Sigmoid colon (tissue), 7 donors: ENCODE data around the gene LRRC3. TPM values are rescaled to one million over a fixed set of nuclear protein-coding genes. Genes with fewer than 3 reads are reported as not detected.
"Not testable (repeated sequence)": the region's sequence is repeated elsewhere in the genome, so short reads cannot be mapped to it uniquely, and the experiment has no call there.

ENCODE experiments used
- DNase-seq: peaks from one replicate; pipeline ENCODE4 v3.0.0-alpha.2; 2019
- H3K27ac ChIP-seq, 4 donors: fragments of 200-600 bp; sonication (generic); one replicate each; pipeline ENCODE4 v1.5.1; 2016 to 2019; ENCODE audit warnings: mild to moderate bottlenecking in 1 of 4
- H3K27me3 ChIP-seq, 3 donors: fragments of 200-600 bp; sonication (generic); one replicate each; pipeline ENCODE4 v1.5.1; 2019; ENCODE audit warnings: mild to moderate bottlenecking in 1 of 3
- H3K36me3 ChIP-seq, 4 donors: fragments of 200-600 bp; sonication (generic); one replicate each; pipeline ENCODE4 v1.5.1; 2016 to 2019
- H3K4me1 ChIP-seq, 4 donors: fragments of 200-600 bp; sonication (generic); one replicate each; pipeline ENCODE4 v1.5.1; 2017 to 2019
- H3K4me3 ChIP-seq, 4 donors: fragments of 200-600 bp; sonication (generic); one replicate each; pipeline ENCODE4 v1.5.1; 2017 to 2019; ENCODE audit warnings: mild to moderate bottlenecking in 2 of 4, moderate library complexity in 1 of 4
- H3K9me3 ChIP-seq, 4 donors: fragments of 200-600 bp in 3 of 4; sonication (generic) in 3 of 4; one replicate each; pipeline versions ENCODE4 v1.5.1 to v1.6.1; 2013 to 2019
- EP300 ChIP-seq, 4 donors: sonication (generic); formaldehyde crosslinking; IDR thresholded peaks; one replicate each; pipeline ENCODE4 v1.6.1; 2017; ENCODE audit warnings: antibody characterized with exemption in 4 of 4
- POLR2A ChIP-seq, 2 donors: fragments of 450-650 bp; IDR thresholded peaks; one replicate each; pipeline ENCODE4 v1.6.1; 2016; ENCODE audit warnings: antibody characterized with exemption in 2 of 2, mild to moderate bottlenecking in 2 of 2, moderate library complexity in 2 of 2
- POLR2AphosphoS5 ChIP-seq, 4 donors: sonication (generic); formaldehyde crosslinking; IDR thresholded peaks; one replicate each; pipeline ENCODE4 v1.6.1; 2017; ENCODE audit warnings: antibody characterized with exemption in 4 of 4
- WGBS, 2 donors: extraction: QIAGEN DNeasy Blood & Tissue Kit; methylation state at CpG; one replicate each; pipeline ENCODE4 v1.1.7; 2013; 5-methylcytosine and 5-hydroxymethylcytosine counted together
- intact Hi-C: fragments of 100-400 bp; cut with DNase I; formaldehyde crosslinking; loops from one replicate; pipeline ENCODE4 v1.15.1; 2023
- polyA plus RNA-seq, 3 donors: library from polyadenylated mRNA; stranded (reverse); fragments of 200-250 nt; gene quantifications; one replicate each; pipeline ENCODE4 v1.2.3, GENCODE V29; 2013
- total RNA-seq, 4 donors: library from RNA; depleted of rRNA; stranded (reverse); fragments of >200 nt; gene quantifications; one replicate each; pipeline ENCODE4 v1.1.0, GENCODE V29; 2016
- TF ChIP-seq, protein P1 (sequence below), 4 experiments: fragments of 450-650 bp in 3 of 4; fragments of 200-600 bp in 1 of 4; IDR thresholded peaks; one replicate each; pipeline ENCODE4 v1.5.1; 2016 to 2019; ENCODE audit warnings: antibody characterized with exemption in 4 of 4, mild to moderate bottlenecking in 3 of 4, moderate library complexity in 2 of 4
- donor health status: healthy with polysubstance abuse.
- donor health status: Bipolar disorder and iron deficiency.
- donor health status: healthy.

LRRC3 gene
- total and polyA plus RNA-seq, 7 donors, result under 0.01 to 7.1 (median 3.9) TPM

GRCh38 chr21:44413566-44414290 is 41.6 kb upstream of the LRRC3 start:
- Histone ChIP-seq H3K9me3 (no peaks in the 10 kb centered on the region), H3K4me3 (no peak overlapping the region), H3K27me3 (peaks cover 0 to 24% (median 0%) of the 10 kb centered on the region in 3 donors), H3K4me1 (no peaks in the 10 kb centered on the region), H3K36me3 (no peaks in the 10 kb centered on the region), H3K27ac (no peak overlapping the region)
- 91 to 93% methylated on average over 27 of the region's 27 CpGs for WGBS, 2 donors
- intact Hi-C loops, result no loop called here
- peak; percentile 30 for DNase-seq
- TF ChIP-seq EP300 (IDR thresholded peaks at IDR 0.05) (no peak), POLR2A (IDR thresholded peaks at IDR 0.05) (no peak), POLR2AphosphoS5 (IDR thresholded peaks at IDR 0.05) (no peak)
- TF ChIP-seq, protein P1, sequence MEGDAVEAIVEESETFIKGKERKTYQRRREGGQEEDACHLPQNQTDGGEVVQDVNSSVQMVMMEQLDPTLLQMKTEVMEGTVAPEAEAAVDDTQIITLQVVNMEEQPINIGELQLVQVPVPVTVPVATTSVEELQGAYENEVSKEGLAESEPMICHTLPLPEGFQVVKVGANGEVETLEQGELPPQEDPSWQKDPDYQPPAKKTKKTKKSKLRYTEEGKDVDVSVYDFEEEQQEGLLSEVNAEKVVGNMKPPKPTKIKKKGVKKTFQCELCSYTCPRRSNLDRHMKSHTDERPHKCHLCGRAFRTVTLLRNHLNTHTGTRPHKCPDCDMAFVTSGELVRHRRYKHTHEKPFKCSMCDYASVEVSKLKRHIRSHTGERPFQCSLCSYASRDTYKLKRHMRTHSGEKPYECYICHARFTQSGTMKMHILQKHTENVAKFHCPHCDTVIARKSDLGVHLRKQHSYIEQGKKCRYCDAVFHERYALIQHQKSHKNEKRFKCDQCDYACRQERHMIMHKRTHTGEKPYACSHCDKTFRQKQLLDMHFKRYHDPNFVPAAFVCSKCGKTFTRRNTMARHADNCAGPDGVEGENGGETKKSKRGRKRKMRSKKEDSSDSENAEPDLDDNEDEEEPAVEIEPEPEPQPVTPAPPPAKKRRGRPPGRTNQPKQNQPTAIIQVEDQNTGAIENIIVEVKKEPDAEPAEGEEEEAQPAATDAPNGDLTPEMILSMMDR (IDR thresholded peaks at IDR 0.05), result no peak

- 86 to 89% methylated on average over 30 of the region's 30 CpGs for WGBS, 2 donors
- TF ChIP-seq, protein P1 (IDR thresholded peaks at IDR 0.05), result no peak
- no peak for TF ChIP-seq EP300 (IDR thresholded peaks at IDR 0.05)
- no peak for TF ChIP-seq POLR2AphosphoS5 (IDR thresholded peaks at IDR 0.05)
- TF ChIP-seq POLR2A (IDR thresholded peaks at IDR 0.05), result no peak
- intact Hi-C loops, result no loop called here
- no peaks in the 10 kb centered on the region for H3K4me1 ChIP-seq
- H3K36me3 ChIP-seq, result no peaks in the 10 kb centered on the region
- H3K4me3 ChIP-seq, result no peak overlapping the region
- H3K9me3 ChIP-seq, result no peaks in the 10 kb centered on the region
- peak; percentile 52 for DNase-seq
- peaks cover 0 to 28% (median 0%) of the 10 kb centered on the region in 3 donors for H3K27me3 ChIP-seq
- H3K27ac ChIP-seq, result no peak overlapping the region
Observed at GRCh38 chr21:44414291-44415072, 40.8 kb upstream of the LRRC3 start.

DNA sequence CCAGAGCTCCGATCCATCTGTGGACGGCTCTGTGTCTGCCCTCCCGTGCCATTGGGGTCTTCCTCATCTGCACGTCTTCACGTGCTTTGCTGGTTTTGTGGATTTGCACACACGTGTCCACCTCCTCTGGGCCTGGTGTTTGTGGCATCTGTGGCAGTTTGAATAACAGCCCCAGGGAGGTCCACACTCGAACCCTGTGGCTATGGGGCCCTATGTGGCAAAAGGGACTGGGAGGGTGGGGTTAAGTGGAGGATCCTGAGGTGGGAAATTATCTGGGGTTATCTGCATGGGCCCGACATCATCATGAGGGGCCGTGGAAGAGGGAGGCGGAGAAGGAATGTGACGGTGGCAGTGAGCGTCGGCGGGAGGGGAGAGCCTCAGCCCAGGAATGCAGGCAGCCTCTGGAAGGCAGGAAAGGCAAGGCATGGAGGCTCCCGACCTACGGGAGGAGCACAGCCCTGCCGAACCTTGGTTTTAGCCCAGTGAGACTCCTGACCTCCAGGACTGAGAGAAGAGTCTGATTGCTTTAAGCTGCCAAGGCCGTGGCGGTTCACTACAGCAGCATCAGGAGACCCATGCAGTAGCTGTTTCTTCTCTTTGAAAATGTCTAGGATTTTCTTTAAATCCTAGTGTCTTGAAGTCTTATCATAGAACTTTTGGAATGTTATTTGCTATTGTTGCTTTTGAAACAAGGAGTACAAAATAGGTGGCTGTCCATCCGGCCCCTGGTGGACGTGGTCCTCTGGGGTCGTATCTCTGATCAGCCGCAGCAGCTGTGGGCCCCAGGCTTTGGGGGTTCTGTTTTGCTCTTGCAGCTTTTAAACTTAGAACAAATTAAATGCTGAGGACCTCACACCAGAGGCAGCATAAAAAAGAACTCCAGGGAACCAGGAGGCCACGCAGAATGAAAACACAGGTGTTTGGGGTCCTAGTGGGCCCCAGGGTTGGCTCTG is 40.0 kb upstream of the LRRC3 start:
- peak; percentile 19 for DNase-seq
- Histone ChIP-seq H3K36me3 (no peaks in the 10 kb centered on the region), H3K4me3 (no peak overlapping the region), H3K9me3 (no peaks in the 10 kb centered on the region), H3K4me1 (no peaks in the 10 kb centered on the region), H3K27me3 (peaks cover 0 to 28% (median 0%) of the 10 kb centered on the region in 3 donors), H3K27ac (no peak overlapping the region)
- no peak for TF ChIP-seq EP300 (IDR thresholded peaks at IDR 0.05)
- no peak for TF ChIP-seq POLR2A (IDR thresholded peaks at IDR 0.05)
- TF ChIP-seq, protein P1 (IDR thresholded peaks at IDR 0.05), result no peak
- no peak for TF ChIP-seq POLR2AphosphoS5 (IDR thresholded peaks at IDR 0.05)
- intact Hi-C loops, result no loop called here
- 65 to 72% methylated on average over 24 of the region's 24 CpGs for WGBS, 2 donors

DNA sequence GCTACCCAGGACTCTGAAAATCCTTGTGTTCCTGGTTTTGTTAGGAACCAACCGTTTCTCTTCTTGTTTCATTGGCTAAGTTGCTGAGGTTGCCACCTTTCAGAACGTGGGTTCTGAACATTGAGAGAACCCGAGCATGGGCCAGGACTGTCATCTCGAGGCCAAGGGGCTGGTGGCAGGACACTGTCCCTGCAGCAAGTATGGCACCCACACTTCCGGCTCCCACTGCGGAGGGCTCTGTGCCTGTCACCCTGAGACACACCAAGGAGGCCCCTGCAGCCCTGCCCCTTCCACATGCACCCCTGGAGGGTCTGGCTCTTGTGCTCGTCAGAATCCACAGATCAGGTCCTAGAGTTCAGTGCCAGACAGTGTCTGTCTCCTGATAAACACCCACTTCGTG is 39.1 kb upstream of the LRRC3 start:
- 73 to 77% methylated on average over 8 of the region's 8 CpGs for WGBS, 2 donors
- intact Hi-C loops, result no loop called here
- Histone ChIP-seq H3K4me1 (no peaks in the 10 kb centered on the region), H3K27me3 (peaks cover 0 to 28% (median 0%) of the 10 kb centered on the region in 3 donors), H3K9me3 (no peaks in the 10 kb centered on the region), H3K36me3 (no peaks in the 10 kb centered on the region), H3K27ac (no peak overlapping the region), H3K4me3 (no peak overlapping the region)
- TF ChIP-seq POLR2AphosphoS5 (IDR thresholded peaks at IDR 0.05) (no peak), POLR2A (IDR thresholded peaks at IDR 0.05) (no peak), EP300 (IDR thresholded peaks at IDR 0.05) (no peak)
- TF ChIP-seq, protein P1 (IDR thresholded peaks at IDR 0.05), result no peak
- peak; percentile 19 for DNase-seq

- H3K9me3 ChIP-seq, H3K4me3 ChIP-seq, DNase-seq, H3K4me1 ChIP-seq, H3K27ac ChIP-seq, intact Hi-C loops, H3K36me3 ChIP-seq: not testable (repeated sequence)
- 91 to 94% methylated on average over 21 of the region's 21 CpGs for WGBS, 2 donors
- H3K27me3 ChIP-seq, result peaks cover 0 to 28% (median 0%) of the 10 kb centered on the region in 3 donors
Observed at GRCh38 chr21:44417621-44418107, 37.6 kb upstream of the LRRC3 start.
